GM18519 (cell line): ENCODE measurements around the gene FLRT1.

Source experiments
- ATAC-seq: cut with Tn5 transposase; IDR thresholded peaks from one replicate; pipeline ENCODE4 v1.9.1; 2021; ENCODE audit warnings: mild to moderate bottlenecking, moderate library complexity; ENCODE audit not compliant: unreplicated experiment, low FRiP score

Gene FLRT1

GRCh38 chr11:64035576-64035975, at the start of gene FLRT1:
Gene FLRT1, plus strand, starts transcription at chr11:64035931. Its CDS starts 80,337 bp downstream, at chr11:64116268.
- no peak for ATAC-seq

GRCh38 chr11:63986156-63986931, 49.4 kb upstream of the FLRT1 start, which contains the start of gene OTUB1:
Gene OTUB1, plus strand, starts transcription at chr11:63986438. Its CDS starts 19 bp downstream, at chr11:63986457.
- peak; percentile 75 for ATAC-seq

GRCh38 chr11:63986932-63987513, 48.7 kb upstream of the FLRT1 start:
- ATAC-seq = no peak

- ATAC-seq = no peak
Measured at GRCh38 chr11:63991558-63991957, 44.2 kb upstream of the FLRT1 start.

GRCh38 chr11:63993100-63993499, 42.6 kb upstream of the FLRT1 start:
- no peak for ATAC-seq

GRCh38 chr11:63993993-63994392, 41.7 kb upstream of the FLRT1 start:
- no peak for ATAC-seq

GRCh38 chr11:63996512-63996911, 39.2 kb upstream of the FLRT1 start:
- ATAC-seq = no peak

- no peak for ATAC-seq
Measured at GRCh38 chr11:63997104-63997700, 38.5 kb upstream of the FLRT1 start.

GRCh38 chr11:63997801-63998337, 37.9 kb upstream of the FLRT1 start:
- ATAC-seq = no peak

- ATAC-seq = no peak
Measured at GRCh38 chr11:63998558-63999348, 37.0 kb upstream of the FLRT1 start.

GRCh38 chr11:63999349-64000025, 36.2 kb upstream of the FLRT1 start:
- ATAC-seq = no peak

GRCh38 chr11:64000026-64000739, 35.5 kb upstream of the FLRT1 start:
- ATAC-seq = no peak

- ATAC-seq = no peak
Measured at GRCh38 chr11:64000740-64001483, 34.8 kb upstream of the FLRT1 start.

GRCh38 chr11:64001484-64002420, 34.0 kb upstream of the FLRT1 start:
- ATAC-seq = no peak

GRCh38 chr11:64003807-64004589, 31.7 kb upstream of the FLRT1 start:
- no peak for ATAC-seq

GRCh38 chr11:64004590-64004984, 31.1 kb upstream of the FLRT1 start:
- ATAC-seq = no peak

GRCh38 chr11:64005691-64006090, 30.0 kb upstream of the FLRT1 start:
- ATAC-seq = no peak
